Glutamatergic neuron (in vitro differentiated cells): ENCODE data around the gene ZCCHC24. TPM values are rescaled to one million over a fixed set of nuclear protein-coding genes. Genes with fewer than 3 reads are reported as not detected.

Source experiments
- DNase-seq: peaks from one replicate; pipeline ENCODE4 v3.0.0; 2022
- H3K27ac Mint-ChIP-seq: one replicate; pipeline ENCODE4 v1.8.0; 2020; ENCODE audit warnings: mild to moderate bottlenecking, mixed read lengths, inconsistent platforms; ENCODE audit not compliant: unreplicated experiment
- H3K27me3 Mint-ChIP-seq: one replicate; pipeline ENCODE4 v1.8.0; 2020; ENCODE audit warnings: mild to moderate bottlenecking, moderate library complexity, mixed read lengths, inconsistent platforms; ENCODE audit not compliant: unreplicated experiment
- H3K36me3 Mint-ChIP-seq: one replicate; pipeline ENCODE4 v1.8.0; 2020; ENCODE audit warnings: mild to moderate bottlenecking, mixed read lengths, inconsistent platforms; ENCODE audit not compliant: unreplicated experiment
- H3K4me1 Mint-ChIP-seq: one replicate; pipeline ENCODE4 v1.8.0; 2020; ENCODE audit warnings: mild to moderate bottlenecking, low read depth, mixed read lengths, inconsistent platforms; ENCODE audit not compliant: unreplicated experiment
- H3K4me3 Mint-ChIP-seq: one replicate; pipeline ENCODE4 v1.8.0; 2020; ENCODE audit warnings: mild to moderate bottlenecking, mixed read lengths, inconsistent platforms; ENCODE audit not compliant: unreplicated experiment
- H3K9me3 Mint-ChIP-seq: one replicate; pipeline ENCODE4 v1.8.0; 2020; ENCODE audit warnings: mild to moderate bottlenecking, moderate library complexity, mixed read lengths, inconsistent platforms; ENCODE audit not compliant: unreplicated experiment
- CTCF ChIP-seq: fragments of 200-600 bp; sonication (generic); IDR thresholded peaks from one replicate; pipeline ENCODE4 v1.5.0; 2021; ENCODE audit not compliant: partially characterized antibody, unreplicated experiment
- total RNA-seq: library from RNA; stranded (reverse); fragmentation: NEBNext Ultra II Directional; extraction: Animal tissue kit (Norgen Biotek cat#: 25700); gene quantifications from one replicate; pipeline ENCODE4 v1.2.1, GENCODE V29; 2021; ENCODE audit not compliant: unreplicated experiment

ZCCHC24 gene
- total RNA-seq, 1 donor from 2014 or later = 3.0 TPM

GRCh38 chr10:79392506-79393176 is 52.8 kb downstream of the ZCCHC24 start:
- no peak overlapping the region for H3K4me3 Mint-ChIP-seq
- no peak for TF ChIP-seq CTCF
- H3K27me3 Mint-ChIP-seq = peaks cover 8% of the 10 kb centered on the region
- no peaks in the 10 kb centered on the region for H3K36me3 Mint-ChIP-seq
- no peak for DNase-seq
- no peak overlapping the region for H3K27ac Mint-ChIP-seq
- no peaks in the 10 kb centered on the region for H3K9me3 Mint-ChIP-seq
- peaks cover 22% of the 10 kb centered on the region for H3K4me1 Mint-ChIP-seq

GRCh38 chr10:79392020-79392398 is 53.4 kb downstream of the ZCCHC24 start:
- Mint-ChIP-seq H3K27ac (no peak overlapping the region), H3K4me3 (no peak overlapping the region), H3K36me3 (no peaks in the 10 kb centered on the region), H3K9me3 (no peaks in the 10 kb centered on the region), H3K4me1 (peaks cover 16% of the 10 kb centered on the region), H3K27me3 (peaks cover 8% of the 10 kb centered on the region)
- TF ChIP-seq CTCF = no peak
- no peak for DNase-seq

GRCh38 chr10:79391231-79392019 is 54.0 kb downstream of the ZCCHC24 start:
- Mint-ChIP-seq H3K27ac (no peak overlapping the region), H3K27me3 (peaks cover 8% of the 10 kb centered on the region), H3K4me1 (peaks cover 11% of the 10 kb centered on the region), H3K4me3 (no peak overlapping the region), H3K36me3 (no peaks in the 10 kb centered on the region), H3K9me3 (no peaks in the 10 kb centered on the region)
- TF ChIP-seq CTCF = no peak
- DNase-seq = no peak

GRCh38 chr10:79390551-79391229 is 54.7 kb downstream of the ZCCHC24 start:
- H3K4me1 Mint-ChIP-seq = peaks cover 3% of the 10 kb centered on the region
- H3K27ac Mint-ChIP-seq = no peak overlapping the region
- H3K36me3 Mint-ChIP-seq = no peaks in the 10 kb centered on the region
- no peaks in the 10 kb centered on the region for H3K9me3 Mint-ChIP-seq
- no peak overlapping the region for H3K4me3 Mint-ChIP-seq
- no peak for DNase-seq
- H3K27me3 Mint-ChIP-seq = peaks cover 8% of the 10 kb centered on the region
- no peak for TF ChIP-seq CTCF
